IPS DF 19.7 (cell line): ENCODE data around the gene ACSL5.
"Not testable (repeated sequence)": the region's sequence is repeated elsewhere in the genome, so short reads cannot be mapped to it uniquely, and the experiment has no call there.

ENCODE experiments used
- DNase-seq: peaks from one replicate; pipeline ENCODE4 v3.0.0-alpha.2; 2013; ENCODE audit warnings: low read depth, low spot score

Gene ACSL5

DNA sequence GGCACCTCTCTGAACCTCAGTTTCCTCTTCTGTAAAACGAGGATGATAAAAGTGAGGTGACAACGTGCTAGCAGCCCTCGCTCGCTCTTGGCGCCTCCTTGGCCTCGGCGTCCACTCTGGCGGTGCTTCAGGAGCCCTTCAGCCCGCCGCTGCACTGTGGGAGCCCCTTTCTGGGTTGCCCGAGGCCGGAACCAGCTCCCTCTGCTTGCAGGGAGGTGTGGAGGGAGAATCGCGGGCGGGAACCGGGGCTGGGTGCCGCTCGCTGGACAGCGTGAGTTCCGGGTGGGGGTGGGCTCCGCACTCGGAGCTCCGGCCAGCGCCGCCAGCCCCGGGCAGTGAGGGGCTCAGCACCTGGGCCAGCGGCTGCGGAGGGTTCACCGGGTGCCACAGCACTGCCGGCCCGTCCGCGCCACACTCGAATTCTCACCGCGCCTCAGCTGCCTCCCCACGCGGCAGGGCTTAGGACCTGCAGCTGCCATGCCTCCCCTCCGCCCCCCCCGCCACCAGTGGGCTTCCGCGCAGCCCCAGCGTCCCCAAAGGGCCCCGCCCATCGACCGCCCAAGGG lies 24.3 kb upstream of the ACSL5 start:
- no peak for DNase-seq

DNA sequence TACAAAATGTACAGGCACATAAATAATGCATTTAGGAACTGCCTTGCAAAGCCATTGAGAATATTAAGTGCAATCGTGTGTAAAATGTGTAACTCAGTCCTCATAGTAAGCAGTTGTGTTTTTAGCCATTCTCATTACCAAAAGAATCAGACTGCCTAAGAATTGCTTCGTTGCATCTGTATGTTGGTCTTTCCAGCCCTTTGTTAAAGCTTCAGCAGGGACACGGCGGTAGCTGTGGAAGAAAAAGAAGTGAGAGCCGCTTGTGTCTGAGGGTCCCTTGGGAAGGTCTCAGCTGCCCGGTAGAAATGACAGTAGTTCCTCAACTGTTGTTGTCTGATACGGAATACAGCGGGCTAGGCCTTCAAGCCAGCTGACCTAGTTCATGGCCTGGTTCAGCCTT lies 22.8 kb upstream of the ACSL5 start:
- DNase-seq: no peak

DNA sequence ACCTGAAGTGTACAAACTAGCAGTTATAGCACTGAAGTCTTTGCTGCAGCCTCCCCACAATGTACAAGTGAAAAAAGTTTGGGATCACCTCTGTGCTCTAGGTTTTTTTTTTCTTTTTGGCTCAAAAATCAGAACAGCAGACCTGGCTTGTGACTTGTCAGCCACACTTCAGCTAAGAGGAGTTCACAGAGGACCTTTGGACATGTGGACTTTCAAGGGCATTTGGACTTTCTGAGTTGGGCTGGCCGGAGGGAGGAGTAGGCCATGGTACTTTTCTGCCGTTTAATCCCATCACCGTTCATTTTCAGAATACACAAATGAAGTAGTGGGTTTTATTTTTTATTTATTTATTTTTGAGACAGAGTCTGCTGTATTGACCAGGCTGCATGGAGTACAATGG lies 21.9 kb upstream of the ACSL5 start:
- DNase-seq: no peak

DNA sequence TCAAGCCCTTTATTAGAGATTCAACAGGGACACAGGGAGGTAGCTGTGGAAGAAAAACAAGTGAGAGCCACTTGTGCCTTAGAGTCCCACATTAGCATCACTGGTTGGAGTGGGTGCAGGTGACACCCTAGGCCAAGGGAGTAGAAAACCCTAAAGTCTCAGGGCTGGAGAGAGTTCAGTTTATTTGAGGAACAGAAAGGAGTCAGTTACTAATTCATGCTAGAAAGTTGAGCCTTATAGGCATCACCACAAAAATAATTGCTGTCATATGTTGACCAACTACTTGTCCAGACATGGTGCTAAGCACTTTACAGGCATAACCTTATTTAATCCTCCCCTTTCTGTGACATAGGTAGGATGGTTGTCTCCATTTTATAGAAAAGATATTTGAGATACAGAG lies 20.9 kb upstream of the ACSL5 start:
- no peak for DNase-seq

DNA sequence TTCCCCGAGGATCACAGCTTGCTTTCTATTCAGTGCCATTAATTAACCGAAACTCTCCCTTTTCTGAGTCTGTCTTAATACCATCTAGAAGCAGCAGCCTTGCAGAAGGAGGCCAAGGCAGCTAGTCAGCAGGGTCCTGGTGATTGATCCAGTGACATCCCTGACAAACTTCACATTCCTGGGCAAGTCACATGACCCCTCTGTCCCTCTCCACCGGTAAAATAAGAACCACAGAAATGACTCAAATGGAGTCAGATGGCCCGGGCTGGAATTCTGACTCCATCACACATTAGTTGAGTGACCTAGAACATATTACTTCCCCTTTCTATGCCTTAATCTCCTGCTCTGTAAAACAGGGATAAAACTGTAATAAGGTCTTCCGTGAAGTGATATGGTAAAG lies 17.2 kb upstream of the ACSL5 start:
- no peak for DNase-seq

DNA sequence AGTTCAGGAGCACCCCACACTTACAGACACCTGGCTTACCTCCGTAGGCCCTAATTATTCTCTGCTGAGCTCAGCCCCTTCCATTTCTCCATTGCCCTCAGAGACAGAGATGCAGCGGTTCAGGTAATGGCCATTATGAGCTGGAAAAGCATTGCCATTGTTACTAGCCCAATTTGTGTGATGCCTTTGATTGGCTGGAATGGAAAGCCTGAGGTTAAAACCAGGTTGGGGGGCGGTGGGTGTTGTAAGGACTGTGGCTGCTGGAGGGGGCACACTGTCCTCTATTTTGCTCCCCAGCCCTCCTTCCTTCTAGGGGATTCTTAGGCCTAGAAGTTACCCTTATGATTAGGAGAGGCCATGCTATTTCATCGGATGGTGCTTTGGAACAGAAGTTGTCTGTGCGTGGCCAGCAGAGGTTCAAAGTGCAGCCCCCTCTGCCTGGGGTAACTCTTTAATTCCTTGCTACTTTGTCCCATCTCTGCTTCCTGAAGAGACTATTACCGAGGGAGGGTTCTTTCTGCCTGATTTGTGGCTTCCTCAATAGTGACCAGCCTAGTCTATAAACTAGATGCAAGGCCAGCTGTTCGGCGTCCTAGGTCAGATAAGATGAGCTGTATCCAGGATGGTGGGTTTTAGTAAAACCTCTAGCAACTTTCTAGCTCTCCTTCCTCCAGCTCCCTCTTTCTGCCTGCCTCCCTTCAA lies 14.2 kb upstream of the ACSL5 start:
- no peak for DNase-seq

DNA sequence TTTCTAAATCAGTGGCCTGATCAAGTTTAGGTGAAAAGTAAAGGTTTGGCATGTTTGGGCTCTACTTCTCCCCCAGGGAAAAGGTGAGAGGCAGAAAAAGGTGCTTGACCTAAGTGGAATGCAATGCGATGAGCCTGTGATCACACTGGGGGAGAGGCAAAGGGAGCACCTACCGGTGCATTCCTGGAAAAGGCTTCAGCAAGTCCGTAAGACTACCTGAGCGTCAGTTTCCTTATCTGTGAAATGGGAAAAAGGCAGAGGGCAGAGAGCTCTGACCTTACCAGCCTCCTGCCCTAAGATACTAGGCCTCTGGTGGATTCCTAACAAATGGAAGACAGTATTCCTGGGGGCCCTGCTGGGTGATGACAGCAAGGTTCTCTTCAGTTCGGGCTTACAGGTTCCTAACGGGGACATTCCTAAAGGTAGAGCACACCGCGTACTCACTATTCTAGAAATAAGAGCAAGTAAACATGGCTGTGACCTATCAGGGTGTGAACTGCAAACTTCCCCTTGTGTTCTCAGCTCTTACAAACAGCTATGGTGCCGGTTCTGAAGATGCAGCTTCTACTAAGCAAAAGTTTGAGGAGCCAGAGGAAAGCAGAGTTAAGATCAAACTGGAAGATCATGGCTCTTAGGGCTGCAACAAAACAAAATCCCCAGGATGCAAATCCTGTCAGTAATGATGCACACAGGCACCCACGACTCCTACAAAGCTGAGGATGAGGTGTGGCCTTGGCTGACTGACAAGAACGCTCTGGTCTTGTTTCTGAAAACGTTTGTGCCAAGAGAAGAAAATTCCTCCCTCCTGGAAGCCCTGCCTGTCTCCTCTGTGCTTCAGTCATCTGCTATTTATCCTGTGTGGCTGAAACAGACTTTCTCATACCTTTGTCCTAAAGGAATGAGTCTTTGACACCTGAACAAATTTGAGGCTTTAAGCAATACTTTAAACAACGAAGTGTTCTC lies 13.3 kb upstream of the ACSL5 start:
- no peak for DNase-seq

DNA sequence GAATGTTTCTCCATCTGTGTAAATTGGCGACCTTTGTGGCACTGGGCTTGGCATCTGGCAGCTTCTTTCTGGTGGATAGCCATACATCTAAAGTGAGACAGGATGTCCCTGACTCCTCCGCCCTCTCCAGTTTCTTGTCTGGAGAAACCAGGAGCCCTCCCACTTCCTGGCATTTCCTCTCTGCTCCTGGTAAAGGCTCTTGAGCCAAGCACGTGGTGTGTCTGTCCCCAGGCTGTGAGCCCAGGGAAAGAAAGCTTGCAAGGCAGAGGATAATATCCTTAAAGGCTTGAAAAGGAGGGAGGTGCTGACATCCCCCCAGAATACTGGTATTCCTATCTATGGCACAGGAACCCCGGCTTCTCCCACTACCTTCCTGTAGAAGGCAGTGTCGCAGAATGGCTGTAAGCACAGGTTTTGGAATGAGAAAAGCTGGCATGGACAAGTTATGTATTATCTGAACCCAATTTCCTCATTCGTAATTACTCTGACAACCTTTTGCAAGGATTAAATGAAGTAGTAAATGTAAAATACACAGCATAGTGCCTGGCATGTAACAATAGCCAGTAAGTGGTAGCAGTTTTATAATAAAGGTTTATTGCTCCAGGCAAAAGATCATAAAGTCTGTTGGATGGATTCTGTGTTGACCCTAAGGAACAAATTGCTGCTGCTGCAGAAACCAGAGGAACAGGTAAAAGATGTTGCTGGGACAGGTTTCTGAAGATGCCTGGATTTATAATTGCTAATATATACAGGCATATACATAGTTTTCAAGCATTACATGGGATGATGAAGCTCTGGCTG lies 11.8 kb upstream of the ACSL5 start:
- no peak for DNase-seq

DNA sequence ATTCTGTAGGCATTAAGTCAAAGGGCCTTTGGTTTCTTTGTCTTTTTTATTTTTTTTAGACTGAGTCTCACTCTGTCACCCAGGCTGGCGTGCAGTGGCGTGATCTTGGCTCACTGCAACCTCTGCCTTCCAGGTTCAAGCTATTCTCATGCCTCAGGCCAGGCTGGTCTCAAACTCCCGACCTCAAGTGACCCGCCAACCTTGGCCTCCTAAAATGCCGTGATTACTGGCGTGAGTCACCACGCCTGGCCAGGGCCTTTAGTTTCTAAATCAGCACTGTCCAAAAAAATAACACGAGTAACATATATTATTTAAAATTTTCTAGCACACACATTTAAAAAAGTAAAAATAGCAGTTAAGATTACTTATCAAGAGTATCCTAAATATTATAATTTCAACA lies 11.1 kb upstream of the ACSL5 start:
- DNase-seq: no peak

DNA sequence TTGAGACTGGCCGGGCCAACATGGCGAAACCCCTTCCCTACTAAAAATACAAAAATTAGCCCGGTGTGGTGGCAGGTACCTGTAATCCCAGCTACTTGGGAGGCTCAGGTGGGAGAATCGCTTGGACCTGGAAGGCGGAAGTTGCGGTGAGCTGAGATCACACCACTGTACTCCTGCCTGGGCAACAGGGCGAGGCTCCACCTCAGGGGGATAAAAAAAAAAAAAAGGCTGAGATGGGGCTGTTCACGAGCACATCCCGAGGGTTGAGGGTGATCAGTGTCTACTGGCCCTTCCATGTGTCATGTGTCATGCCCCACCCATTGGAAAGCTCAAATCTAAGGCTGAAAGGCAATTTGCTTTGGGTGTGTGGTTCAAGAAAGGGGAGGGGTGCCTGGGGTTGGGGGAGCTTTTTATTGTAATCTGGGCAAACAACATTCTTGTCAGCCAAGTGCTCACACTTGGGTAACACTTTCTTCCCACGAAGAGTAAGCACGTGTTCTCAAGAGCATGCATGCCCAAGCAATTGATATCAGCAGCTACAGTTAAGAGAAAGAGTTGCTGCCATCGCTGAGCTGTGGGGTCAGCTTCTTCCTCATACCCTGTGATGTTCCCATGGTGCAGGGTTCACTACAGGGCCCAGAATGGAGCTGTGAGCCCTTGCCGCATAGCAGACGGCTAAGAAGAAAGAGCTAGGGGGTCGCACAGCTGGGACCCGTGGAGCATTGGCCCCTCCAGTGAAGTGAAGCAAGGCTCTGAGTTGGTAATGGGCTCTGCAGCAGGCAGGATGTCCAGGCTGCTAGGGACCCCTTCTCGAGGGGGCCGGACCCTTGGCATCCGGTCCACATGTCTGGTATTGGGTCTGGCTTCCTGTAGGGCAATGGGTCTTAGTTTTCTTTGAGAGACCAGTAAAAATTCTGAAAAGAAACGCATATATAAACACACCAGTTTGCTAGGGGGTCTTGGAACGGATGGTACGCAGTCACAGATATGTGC lies 9.9 kb upstream of the ACSL5 start:
- DNase-seq: no peak

DNA sequence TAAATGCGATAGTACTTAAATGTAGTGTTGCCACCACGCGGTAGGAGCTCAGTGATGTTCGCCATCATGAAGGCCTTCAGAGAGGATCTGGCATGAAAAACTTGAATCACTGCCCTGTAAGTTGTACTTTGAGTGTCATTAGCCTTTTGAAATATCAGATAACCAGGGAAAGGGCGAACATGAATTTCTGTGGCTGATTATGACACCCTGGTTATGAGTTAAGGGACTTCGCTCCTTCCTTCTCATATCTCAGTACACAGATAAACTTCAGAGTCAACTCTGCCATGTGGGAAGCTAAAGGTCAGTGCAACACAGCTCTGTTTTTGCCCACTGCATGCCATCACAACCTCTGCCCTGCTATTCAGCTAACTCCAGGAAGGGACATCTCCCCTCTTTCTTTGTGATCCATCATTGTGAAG lies 8.9 kb upstream of the ACSL5 start:
- no peak for DNase-seq

DNA sequence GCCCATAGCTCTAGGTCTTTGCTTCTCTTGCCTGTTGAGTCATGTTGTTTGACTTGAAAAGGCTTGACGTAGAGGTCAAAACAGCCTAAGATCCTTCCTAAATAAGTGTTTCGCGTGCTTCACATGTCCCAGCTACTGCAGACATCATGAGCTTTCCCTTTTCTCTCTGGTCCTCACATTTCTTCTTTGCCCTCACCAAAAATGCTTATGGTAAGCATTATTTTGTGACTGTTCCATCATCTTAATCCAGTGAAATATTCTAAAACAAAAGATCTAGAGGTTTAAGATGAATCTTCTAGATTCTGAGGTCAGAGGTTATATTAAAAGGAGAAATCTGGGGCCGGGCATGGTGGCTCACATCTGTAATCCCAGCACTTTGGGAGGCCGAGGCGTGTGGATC lies 8.5 kb upstream of the ACSL5 start:
- no peak for DNase-seq

DNA sequence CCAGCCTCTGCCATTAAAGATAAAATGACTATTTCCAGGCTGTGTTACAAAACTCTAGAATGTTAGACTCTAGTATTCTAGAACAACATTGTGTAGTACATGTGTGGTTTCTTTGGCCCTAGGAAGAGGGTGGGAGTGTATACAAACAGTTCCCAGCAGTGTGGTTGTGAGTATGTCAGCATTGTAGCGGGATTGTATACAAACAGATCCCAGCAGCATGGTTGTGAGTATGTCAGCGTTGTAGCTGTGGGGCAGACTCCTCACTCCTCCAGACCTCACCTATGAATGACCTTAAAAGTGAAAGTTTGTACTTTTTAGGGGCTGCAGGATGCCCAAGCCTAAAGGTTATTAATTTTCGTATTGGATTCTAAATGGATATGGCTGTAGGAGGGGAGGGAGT lies 6.9 kb upstream of the ACSL5 start:
- DNase-seq: no peak

DNA sequence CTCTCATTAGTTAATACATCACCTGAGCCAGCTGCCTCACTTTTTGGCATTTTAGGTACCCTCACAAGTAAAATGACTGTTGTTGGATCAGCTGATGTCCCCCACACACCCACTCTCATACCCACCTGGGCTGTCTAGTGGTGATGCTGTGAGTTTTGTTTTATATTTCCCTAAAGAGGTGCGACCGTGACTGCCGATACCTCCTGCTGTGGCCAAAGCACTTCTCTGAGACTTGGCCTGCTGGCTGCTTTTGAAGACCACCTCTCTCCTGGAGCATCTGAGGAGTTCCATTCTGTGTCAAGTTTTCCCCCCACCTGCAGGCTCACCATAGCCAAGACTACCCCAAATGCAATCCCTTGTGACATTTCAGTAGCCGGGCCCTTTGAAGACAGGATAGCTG lies 6.4 kb upstream of the ACSL5 start:
- DNase-seq: no peak

DNA sequence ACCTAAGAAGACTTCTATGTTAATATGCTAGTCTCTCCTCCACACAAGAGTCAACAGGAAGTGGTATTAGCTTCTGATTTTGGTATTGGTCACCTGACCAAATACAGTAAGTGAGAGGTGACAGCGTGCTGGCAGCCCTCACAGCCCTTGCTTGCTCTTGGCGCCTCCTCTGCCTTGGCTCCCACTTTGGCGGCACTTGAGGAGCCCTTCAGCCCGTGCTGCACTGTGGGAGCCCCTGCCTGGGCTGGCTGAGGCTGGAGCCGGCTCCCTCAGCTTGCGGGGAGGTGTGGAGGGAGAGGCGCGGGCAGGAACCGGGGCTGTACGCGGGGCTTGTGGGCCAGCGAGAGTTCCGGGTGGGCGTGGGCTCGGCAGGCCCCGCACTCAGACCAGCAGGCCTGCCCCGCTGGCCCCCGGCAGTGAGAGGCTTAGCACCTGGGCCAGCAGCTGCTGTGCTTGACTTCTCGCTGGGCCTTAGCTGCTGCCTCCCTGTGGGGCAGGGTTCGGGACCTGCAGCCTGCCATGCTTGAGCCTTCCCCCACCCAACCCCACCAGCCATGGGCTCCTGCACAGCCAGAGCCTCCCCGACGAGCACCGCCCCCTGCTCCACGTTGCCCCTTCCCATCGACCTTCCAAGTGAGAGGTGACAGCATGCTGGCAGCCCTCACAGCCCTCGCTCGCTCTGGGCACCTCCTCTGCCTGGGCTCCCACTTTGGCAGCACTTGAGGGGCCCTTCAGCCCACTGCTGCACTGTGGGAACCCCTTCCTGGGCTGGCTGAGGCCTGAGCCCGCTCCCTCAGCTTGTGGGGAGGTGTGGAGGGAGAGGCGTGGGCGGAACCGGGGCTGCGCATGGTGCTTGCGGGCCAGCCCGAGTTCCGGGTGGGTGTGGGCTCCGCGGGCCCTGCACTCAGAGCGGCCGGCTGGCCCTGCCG lies 4.2 kb upstream of the ACSL5 start:
- no peak for DNase-seq

DNA sequence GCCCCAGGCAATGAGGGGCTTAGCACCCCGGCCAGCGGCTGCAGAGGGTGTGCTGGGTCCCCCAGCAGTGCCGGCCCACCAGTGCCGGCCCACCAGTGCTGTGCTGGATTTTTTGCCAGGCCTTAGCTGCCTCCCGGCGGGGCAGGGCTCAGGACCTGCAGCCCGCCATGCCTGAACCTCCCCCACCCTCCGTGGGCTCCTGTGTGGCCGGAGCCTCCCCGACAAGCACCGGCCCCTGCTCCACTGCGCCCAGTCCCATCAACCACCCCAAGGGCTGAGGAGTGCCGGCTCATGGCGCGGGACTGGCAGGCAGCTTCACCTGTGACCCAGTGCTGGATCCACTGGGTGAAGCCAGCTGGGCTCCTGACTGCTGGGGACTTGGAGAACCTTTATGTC lies 3.5 kb upstream of the ACSL5 start:
- DNase-seq: no peak

DNA sequence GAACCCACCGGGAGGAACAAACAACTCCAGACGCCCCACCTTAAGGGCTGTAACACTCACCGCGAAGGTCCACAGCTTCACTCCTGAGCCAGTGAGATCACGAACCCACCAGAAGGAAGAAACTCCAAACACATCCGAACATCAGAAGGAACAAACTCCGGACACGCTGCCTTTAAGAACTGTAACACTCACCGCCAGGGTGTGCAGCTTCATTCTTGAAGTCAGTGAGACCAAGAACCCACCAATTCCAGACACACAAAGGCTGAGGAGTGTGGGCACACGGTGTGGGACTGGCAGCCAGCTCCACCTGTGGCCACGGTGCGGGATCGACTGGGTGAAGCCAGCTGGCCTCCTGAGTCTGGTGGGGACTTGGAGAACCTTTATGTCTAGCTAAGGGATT lies 2.6 kb upstream of the ACSL5 start:
- not testable (repeated sequence) for DNase-seq

DNA sequence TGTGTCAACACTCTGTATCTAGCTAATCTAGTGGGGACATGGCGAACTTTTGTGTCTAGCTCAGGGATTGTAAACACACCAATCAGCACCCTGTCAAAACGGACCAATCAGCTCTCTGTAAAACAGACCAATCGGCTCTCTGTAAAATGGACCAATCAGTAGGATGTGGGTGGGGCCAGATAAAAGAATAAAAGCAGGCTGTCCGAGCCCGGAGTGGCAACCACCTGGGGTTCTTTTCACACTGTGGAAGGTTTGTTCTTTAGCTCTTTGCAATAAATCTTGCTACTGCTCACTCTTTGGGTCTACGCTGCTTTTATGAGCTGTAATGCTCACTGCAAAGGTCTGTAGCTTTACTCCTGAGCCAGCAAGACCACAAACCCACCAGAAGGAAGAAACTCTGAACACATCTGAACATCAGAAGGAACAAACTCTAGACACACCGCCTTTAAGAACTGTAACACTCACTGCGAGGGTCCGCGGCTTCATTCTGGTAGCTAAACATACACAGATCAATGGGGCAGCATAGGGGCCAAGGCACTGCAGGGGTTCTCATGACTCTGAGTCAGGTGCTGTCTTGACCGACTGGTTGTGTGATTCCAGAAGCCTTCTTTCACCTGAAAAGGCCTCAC lies 1.6 kb upstream of the ACSL5 start:
- DNase-seq: not testable (repeated sequence)
